Nephron progenitor cell (in vitro differentiated cells): Measurements from ENCODE around the gene POPDC2.
A peak's percentile ranks its signal among the peaks of the same experiment; 100 is the strongest.

Experiments
- DNase-seq: peaks from one replicate; pipeline ENCODE4 v3.0.0; 2021
- H3K27ac Mint-ChIP-seq: 2 replicates; pipeline ENCODE4 v1.8.0; 2021; ENCODE audit warnings: mild to moderate bottlenecking, moderate library complexity, mixed read lengths
- H3K27me3 Mint-ChIP-seq: 2 replicates; pipeline ENCODE4 v1.8.0; 2021; ENCODE audit warnings: mild to moderate bottlenecking, low read depth, mixed read lengths; ENCODE audit not compliant: poor library complexity
- H3K36me3 Mint-ChIP-seq: 2 replicates; pipeline ENCODE4 v1.8.0; 2021; ENCODE audit warnings: low read depth, mixed read lengths
- H3K4me1 Mint-ChIP-seq: 2 replicates; pipeline ENCODE4 v1.8.0; 2021; ENCODE audit warnings: mixed read lengths
- H3K4me3 Mint-ChIP-seq: 2 replicates; pipeline ENCODE4 v1.8.0; 2021; ENCODE audit warnings: mild to moderate bottlenecking, moderate library complexity, mixed read lengths
- H3K9me3 Mint-ChIP-seq: 2 replicates; pipeline ENCODE4 v1.8.0; 2021; ENCODE audit warnings: mild to moderate bottlenecking, moderate library complexity, mixed read lengths
- CTCF ChIP-seq: fragments of 200-600 bp; sonication (generic); IDR thresholded peaks from 2 replicates; pipeline ENCODE4 v1.5.0; 2021; ENCODE audit warnings: antibody characterized with exemption

POPDC2 gene

GRCh38 chr3:119632829-119633228 is 27.6 kb downstream of the POPDC2 start:
- DNase-seq = no peak
- H3K36me3 Mint-ChIP-seq = no peaks in the 10 kb centered on the region
- no peak overlapping the region for H3K4me3 Mint-ChIP-seq
- no peak for TF ChIP-seq CTCF
- H3K9me3 Mint-ChIP-seq = no peaks in the 10 kb centered on the region
- peaks cover 8% of the 10 kb centered on the region for H3K27me3 Mint-ChIP-seq
- H3K4me1 Mint-ChIP-seq = peaks cover 18% of the 10 kb centered on the region
- no peak overlapping the region for H3K27ac Mint-ChIP-seq

- DNase-seq = no peak
- Mint-ChIP-seq H3K4me3 (no peak overlapping the region), H3K4me1 (peaks cover 15% of the 10 kb centered on the region), H3K36me3 (no peaks in the 10 kb centered on the region), H3K27ac (no peak overlapping the region), H3K27me3 (peaks cover 11% of the 10 kb centered on the region), H3K9me3 (no peaks in the 10 kb centered on the region)
- TF ChIP-seq CTCF = no peak
Observed at GRCh38 chr3:119632216-119632615, 28.2 kb downstream of the POPDC2 start.

- H3K9me3 Mint-ChIP-seq = no peaks in the 10 kb centered on the region
- peaks cover 11% of the 10 kb centered on the region for H3K27me3 Mint-ChIP-seq
- DNase-seq = no peak
- no peak overlapping the region for H3K4me3 Mint-ChIP-seq
- no peak for TF ChIP-seq CTCF
- H3K36me3 Mint-ChIP-seq = no peaks in the 10 kb centered on the region
- H3K27ac Mint-ChIP-seq = no peak overlapping the region
- peaks cover 15% of the 10 kb centered on the region for H3K4me1 Mint-ChIP-seq
Observed at GRCh38 chr3:119631516-119631915, 28.9 kb downstream of the POPDC2 start.

DNA sequence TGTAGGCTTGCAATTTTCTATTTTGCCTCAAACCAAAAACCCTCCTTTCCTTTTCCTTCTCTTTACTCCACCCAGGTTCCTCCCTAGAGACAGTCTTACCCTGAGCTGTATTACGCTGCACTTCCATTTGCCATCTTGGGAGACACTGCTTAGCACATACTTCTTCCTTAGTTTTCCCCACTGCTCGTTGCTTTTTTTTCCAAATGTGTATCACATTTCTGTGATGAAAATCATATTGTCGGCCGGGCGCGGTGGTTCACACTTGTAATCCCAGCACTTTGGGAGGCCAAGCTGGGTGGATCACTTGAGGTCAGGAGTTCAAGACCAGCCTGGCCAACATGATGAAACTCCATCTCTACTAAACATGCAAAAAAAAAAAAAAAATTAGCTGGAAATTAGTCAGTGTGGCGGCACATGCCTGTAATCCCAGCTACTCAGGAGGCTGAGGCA is 29.5 kb downstream of the POPDC2 start:
- H3K4me3 Mint-ChIP-seq = no peak overlapping the region
- no peaks in the 10 kb centered on the region for H3K9me3 Mint-ChIP-seq
- DNase-seq = no peak
- H3K4me1 Mint-ChIP-seq = peaks cover 16% of the 10 kb centered on the region
- TF ChIP-seq CTCF = no peak
- H3K36me3 Mint-ChIP-seq = no peaks in the 10 kb centered on the region
- peaks cover 12% of the 10 kb centered on the region for H3K27me3 Mint-ChIP-seq
- H3K27ac Mint-ChIP-seq = no peak overlapping the region

- no peak for DNase-seq
- no peak for TF ChIP-seq CTCF
- Mint-ChIP-seq H3K9me3 (no peaks in the 10 kb centered on the region), H3K27me3 (peaks cover 16% of the 10 kb centered on the region), H3K4me3 (no peak overlapping the region), H3K4me1 (peaks cover 22% of the 10 kb centered on the region), H3K27ac (no peak overlapping the region), H3K36me3 (no peaks in the 10 kb centered on the region)
Observed at GRCh38 chr3:119630128-119630879, 30.1 kb downstream of the POPDC2 start.

- no peak overlapping the region for H3K4me3 Mint-ChIP-seq
- peak overlapping the region; percentile 35 for H3K27ac Mint-ChIP-seq
- peaks cover 25% of the 10 kb centered on the region for H3K4me1 Mint-ChIP-seq
- no peaks in the 10 kb centered on the region for H3K36me3 Mint-ChIP-seq
- DNase-seq = no peak
- peaks cover 17% of the 10 kb centered on the region for H3K27me3 Mint-ChIP-seq
- TF ChIP-seq CTCF = no peak
- H3K9me3 Mint-ChIP-seq = peaks cover 4% of the 10 kb centered on the region
Observed at GRCh38 chr3:119628816-119629445, 31.5 kb downstream of the POPDC2 start.
